A549 (cell line): ENCODE data around the gene SPSB1.

ENCODE experiments used
- EHMT2 ChIP-seq: fragments of 200-600 bp; sonication (generic); IDR thresholded peaks from 2 replicates; pipeline ENCODE4 v1.6.1; 2016; ENCODE audit warnings: antibody characterized with exemption, low read depth, mild to moderate bottlenecking, moderate library complexity
- FOSL2 ChIP-seq, 2 experiments: fragments of 450-650 bp in 1 of 2; fragments of >200 bp in 1 of 2; sonication (Bioruptor Twin) in 1 of 2; formaldehyde crosslinking; IDR thresholded peaks; 2 replicates each; pipeline versions ENCODE4 v1.5.0 to v1.6.1; 2016 to 2020; ENCODE audit warnings: mild to moderate bottlenecking in 1 of 2, moderate library complexity in 1 of 2
- POLR2A ChIP-seq: IDR thresholded peaks from 2 replicates; pipeline ENCODE4 v1.6.1; 2012; ENCODE audit warnings: mild to moderate bottlenecking, low read length
- RARB ChIP-seq: fragments of 250-450 bp; sonication (Bioruptor Pico); IDR thresholded peaks from 2 replicates; pipeline ENCODE4 v1.8.0; 2021; ENCODE audit warnings: mild to moderate bottlenecking, moderate library complexity
- TF ChIP-seq, protein P1 (sequence below): fragments of >200 bp; sonication (Bioruptor Twin); formaldehyde crosslinking; IDR thresholded peaks from 3 replicates; pipeline ENCODE4 v1.5.1; 2016
- TF ChIP-seq, protein P2 (sequence below): fragments of 450-650 bp; IDR thresholded peaks from 2 replicates; pipeline ENCODE4 v1.6.1; 2014; ENCODE audit warnings: antibody characterized with exemption

DNA sequence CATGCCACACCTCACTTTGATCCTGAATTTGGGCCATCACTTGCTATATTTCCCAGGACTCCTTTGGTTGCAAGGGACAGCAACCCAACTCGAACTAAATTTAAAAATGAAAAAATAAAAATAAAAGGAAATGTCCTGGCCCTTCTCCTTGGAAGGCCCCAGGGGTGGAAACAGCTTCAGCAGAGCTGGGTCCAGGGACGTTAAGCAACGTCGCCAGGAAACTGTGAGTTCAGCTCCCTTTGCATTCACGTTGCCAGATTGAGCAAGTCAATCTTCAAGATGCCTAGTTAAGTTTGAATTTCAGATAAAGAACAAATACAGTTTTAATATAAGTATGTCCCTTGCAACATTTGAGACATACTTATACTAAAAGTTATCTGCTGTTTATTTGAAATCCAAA is 14.6 kb upstream of the SPSB1 start:
- TF ChIP-seq, protein P1, sequence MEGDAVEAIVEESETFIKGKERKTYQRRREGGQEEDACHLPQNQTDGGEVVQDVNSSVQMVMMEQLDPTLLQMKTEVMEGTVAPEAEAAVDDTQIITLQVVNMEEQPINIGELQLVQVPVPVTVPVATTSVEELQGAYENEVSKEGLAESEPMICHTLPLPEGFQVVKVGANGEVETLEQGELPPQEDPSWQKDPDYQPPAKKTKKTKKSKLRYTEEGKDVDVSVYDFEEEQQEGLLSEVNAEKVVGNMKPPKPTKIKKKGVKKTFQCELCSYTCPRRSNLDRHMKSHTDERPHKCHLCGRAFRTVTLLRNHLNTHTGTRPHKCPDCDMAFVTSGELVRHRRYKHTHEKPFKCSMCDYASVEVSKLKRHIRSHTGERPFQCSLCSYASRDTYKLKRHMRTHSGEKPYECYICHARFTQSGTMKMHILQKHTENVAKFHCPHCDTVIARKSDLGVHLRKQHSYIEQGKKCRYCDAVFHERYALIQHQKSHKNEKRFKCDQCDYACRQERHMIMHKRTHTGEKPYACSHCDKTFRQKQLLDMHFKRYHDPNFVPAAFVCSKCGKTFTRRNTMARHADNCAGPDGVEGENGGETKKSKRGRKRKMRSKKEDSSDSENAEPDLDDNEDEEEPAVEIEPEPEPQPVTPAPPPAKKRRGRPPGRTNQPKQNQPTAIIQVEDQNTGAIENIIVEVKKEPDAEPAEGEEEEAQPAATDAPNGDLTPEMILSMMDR = no peak
- TF ChIP-seq EHMT2 (no peak), FOSL2 (IDR thresholded peaks at IDR 0.05) (no peak), FOSL2 (CRISPR knock-in tag; IDR thresholded peaks at IDR 0.05) (no peak), RARB (no peak), POLR2A (no peak)
- TF ChIP-seq, protein P2, sequence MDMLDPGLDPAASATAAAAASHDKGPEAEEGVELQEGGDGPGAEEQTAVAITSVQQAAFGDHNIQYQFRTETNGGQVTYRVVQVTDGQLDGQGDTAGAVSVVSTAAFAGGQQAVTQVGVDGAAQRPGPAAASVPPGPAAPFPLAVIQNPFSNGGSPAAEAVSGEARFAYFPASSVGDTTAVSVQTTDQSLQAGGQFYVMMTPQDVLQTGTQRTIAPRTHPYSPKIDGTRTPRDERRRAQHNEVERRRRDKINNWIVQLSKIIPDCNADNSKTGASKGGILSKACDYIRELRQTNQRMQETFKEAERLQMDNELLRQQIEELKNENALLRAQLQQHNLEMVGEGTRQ = no peak
